OCI-M1 (cell line): ENCODE results near the gene SLC25A39.
"Not testable (repeated sequence)": the region's sequence is repeated elsewhere in the genome, so short reads cannot be mapped to it uniquely, and the experiment has no call there.

Source experiments
- DNase-seq: peaks from one replicate; lab custom pipeline; 2025; lab: John Stamatoyannopoulos, UW

Gene SLC25A39

DNA sequence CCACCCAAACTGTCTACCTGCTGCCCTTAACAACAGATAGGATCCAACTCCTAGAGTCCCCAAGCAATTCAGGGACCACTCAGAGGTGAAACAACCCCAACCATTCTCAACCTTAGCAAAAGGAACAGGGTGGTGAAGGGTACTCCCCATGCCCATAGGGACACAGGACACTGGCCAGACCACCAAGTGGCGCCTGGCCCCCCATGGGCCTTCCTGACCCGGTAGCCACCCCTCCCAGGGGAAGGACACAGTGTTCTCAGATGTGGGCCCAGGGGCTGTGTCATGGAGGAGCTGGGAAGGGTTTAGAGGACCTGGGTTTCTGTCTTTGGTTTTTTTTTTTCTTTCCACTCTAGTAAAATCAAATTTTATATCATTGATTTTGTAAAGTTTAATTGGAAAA, 9.7 kb upstream of the SLC25A39 start:
- DNase-seq: no peak

DNA sequence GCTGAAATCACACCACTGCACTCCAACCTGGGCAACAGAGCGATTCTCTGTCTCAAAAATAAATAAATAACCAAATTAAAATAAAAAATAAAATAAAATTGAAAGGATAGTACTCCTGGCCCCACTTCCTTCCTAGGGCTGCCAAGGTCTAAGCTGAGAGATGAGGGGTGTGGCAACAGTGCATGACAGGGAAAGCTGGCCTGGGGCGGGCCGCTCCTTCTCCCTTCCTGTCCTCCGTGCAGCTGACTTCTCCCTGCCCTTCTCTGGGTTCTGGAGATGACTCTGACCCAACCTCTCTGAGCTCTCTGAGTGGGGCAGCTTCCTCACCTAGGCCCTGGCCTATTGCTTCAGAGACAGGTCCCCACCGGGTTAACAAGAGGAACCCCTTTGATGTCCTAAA, 8.7 kb upstream of the SLC25A39 start:
- DNase-seq: no peak

DNA sequence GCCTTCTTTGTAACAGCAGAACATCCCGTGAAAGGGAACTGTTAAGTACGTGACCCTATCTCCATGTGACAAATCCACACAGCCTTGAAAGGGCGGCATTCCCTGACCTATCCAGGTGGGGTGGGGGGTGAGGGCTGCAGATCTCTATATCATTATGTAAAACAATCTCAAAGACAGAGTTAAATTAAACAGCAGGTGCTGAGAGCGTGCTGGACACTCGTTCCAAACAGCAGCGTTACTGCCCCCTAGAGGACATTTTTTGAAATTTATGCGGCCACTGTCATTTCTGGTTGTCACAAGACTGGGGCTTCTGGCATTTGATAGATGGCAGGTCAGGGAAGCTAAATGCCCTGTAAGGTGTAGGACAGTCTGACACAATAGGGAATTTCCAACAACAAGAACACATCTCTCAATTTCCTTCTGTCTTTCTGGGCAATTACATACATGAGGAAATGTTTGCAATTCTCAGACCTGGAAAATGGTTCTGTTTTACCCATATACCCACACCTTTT, 6.7 kb upstream of the SLC25A39 start:
- DNase-seq: peak; percentile 95

DNA sequence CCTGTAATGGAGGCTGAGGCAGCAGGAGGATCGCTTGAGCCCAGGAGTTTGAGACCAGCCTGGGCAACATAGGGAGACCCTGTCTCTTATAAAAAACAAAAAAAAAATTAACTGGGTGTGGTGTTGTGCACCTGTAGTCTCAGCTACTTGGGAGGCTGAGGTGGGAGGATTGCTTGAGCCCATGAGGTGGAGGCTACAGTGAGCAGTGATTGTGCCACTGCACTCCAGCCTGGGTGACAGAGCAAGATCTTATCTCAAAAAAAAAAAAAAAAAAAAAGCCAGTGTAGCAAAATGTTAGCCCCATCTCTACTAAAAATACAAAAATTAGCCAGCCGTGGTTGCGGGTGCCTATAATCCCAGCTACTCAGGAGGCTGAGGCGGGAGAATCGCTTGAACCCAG, 5.6 kb upstream of the SLC25A39 start:
- DNase-seq: not testable (repeated sequence)

DNA sequence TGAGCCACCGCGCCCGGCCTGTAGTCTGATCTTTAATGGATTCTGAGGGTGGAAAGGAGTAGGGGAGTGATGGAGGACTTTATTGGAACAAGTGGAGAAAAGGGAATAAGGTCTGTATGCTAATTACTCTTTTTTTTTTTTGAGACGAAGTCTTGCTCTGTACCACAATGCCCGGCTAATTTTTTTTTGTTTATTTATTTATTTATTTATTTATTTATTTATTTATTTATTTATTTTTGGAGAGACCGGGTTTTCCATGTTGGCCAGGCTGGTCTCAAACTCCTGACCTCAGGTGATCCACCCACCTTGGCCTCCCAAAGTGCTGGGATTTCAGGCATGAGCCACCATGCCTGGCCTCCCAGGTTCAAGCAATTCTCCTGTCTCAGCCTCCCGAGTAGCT, 4.9 kb upstream of the SLC25A39 start:
- DNase-seq: not testable (repeated sequence)

DNA sequence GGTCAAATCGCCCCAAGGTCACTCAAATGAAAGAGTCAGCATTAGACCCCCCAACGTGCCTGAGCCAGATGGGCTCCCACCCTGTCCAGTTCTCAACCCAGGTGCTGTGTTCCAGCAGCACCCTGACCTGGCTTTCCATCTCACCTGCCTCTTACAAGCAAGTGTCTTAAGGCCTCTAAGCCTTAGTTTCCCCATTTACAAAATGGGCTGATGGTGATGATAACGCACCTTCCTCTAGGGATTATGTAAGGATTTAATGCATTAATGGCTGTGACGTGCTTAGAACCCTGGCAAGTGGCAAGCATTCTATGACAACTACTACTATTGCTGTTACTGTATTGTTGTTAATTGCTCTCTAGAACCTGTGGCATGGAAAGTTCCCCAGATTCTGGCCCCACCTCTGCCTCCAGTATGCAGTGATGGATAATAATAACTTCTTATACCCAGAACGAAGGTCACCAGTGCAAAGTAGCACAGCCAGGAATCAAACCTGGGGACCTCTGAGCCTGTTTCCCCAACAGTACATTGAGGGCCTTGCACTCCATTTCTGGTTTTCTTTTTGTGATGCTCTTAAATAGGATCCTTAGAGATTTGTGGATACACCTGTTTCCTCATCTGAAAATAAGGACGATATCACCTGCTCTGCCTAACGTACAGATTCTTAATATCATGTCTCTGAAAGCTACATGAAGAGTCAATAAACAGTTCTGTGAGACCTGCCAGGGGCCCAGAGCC, 3.3 kb upstream of the SLC25A39 start:
- DNase-seq: no peak

DNA sequence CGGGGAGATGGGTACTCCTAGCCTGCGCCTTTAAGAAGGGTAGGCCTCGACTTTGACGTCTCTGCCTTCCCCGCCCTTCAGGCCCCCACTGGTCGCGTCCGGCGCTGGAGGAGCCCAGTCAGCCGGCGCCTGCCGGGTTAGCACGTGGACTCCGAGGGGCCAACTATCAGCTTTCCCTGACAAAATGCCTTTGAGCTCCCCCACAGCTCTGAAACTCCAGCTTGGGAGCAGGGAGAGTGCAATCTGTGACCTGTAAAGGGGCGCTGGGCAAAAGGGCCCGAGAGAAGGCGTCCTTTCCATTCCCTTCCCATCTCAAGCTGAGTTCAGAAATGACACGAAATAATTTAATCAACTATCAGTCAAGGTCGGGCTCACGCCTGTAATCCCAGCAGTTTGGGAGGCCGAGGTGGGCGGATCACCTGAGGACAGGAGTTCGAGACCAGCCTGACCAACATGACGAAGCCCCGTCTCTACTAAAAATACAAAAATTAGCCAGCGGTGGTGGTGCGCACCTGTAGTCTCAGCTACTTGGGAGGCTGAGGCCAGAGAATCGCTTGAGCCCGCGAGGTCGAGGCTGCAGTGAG, 2.3 kb upstream of the SLC25A39 start:
- peak; percentile 97 for DNase-seq

DNA sequence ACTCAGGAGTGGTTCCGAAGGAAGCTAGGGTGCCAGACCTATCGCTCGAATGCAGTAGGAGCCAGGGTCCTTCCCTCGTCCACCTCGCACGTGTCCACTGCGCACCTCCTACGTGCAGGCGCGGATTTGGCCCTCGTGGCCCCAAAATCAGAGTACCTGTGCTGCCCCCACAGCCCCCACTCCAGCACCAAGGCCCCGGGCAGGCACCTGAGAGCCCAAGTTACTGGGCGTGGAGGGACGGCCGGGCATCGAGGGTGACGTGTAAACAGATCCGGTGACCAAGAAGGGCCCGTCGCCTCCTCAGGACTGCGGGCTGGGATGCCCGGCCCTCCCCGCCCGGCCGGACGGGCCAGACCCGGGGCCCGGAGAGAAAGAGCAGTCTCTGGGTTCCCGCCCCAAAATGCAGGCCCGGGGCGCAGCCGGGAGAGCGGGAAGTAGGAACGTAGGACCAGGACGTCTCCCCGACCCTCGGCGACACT, 492 bp downstream of the SLC25A39 start:
- DNase-seq: no peak

DNA sequence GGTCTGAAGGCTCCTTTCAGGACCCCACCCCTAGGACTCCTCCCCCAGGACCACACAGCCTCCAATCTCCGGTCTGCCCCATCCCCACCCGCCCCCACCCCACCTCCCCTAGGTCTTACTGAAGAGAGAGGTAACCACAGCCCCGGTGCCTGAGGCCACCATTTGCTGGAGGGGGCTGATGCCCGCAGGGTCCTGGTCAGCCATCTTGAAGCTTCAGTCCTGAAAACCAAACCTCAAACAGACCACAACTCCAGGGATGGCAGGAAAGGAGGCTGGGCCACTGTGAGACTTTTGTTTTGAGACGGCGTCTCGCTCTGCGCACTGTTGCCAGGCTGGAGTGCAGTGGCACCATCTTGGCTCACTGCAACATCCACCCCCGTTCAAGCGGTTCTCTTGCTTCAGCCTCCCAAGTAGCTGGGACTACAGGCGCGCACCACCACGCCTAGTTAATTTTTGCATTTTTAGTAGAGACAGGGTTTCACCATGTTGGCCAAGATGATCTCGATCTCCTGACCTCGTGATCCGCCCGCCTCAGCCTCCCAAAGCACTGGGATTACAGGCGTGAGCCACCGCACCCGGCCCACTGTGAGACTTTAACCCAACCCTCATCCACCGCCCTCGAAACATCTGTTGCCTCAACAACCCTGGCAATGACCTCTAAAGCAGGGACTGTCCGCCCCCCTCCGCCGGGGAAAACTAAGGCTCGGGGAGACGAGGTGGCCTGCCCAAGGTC, 1.1 kb downstream of the SLC25A39 start:
- no peak for DNase-seq

DNA sequence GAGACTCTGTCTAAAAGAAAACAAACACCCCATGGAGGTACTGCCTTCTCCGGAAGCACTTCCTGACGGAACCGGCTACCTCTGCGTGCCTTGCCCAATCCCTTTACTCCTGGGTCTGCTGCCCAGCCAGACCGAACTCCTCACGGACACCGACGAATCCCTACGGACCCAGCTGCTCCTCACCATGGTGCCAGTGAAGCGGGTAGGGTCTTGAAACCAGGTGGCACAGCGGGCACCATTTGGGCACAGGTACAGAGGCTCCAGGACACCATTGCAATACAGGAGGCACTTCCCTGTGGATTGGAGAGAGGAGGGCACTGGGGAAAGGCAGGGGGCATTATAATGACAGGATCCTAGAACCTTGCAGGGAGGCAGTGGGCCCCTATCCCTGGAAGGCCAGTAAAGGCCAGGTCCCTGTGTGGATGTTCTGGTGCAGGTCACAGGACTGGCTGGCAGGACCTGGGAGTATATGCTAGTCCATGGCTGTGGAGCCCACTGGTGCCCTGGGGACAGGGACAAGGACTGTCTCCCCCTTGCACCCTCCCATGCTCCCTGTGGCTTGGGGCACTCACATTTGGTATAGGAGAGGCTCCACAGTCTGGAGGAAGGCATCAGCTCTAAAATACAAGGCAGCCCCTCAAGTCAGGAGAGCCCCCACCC, 2.3 kb downstream of the SLC25A39 start:
- no peak for DNase-seq

DNA sequence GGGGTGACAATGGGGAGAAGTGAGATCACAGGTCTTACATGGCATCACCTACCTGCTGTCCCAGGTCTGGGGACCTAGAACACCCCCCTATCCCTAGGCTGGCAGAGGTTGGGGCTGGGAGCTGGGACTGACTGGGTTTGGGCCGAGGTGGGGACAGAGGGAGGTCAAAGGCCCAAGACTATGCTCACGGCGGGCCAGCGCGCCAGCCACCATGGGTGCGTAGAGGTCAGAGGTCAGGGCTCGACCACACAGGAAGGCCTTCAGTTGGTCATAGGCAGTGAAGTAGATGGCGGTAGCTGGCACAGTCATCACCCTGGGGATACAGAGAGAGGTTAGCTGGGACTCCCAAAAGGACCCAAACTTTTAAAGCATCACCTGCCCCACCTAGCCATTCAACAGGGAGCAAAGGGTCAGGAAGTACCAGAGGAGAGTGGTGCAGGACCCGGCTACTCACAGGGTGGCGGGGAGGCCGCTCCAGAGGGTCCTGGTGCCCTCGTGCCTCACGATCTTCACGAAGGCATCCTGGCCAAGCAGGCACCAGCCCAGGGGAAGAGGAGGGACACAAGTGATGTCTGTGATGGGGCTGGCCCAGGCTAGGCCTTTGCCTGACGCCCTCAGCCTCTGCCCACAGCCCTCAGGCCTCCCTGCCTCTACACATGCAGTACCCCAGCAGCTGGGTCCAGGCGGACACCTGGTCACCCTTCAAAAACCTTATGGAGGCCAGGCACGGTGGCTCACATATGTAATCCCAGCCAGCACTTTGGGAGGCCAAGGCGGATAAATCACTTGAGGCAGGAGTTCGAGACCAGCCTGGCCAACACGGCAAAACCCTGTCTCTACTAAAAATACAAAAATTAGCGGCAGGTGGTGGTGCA, 3.1 kb downstream of the SLC25A39 start:
- no peak for DNase-seq

DNA sequence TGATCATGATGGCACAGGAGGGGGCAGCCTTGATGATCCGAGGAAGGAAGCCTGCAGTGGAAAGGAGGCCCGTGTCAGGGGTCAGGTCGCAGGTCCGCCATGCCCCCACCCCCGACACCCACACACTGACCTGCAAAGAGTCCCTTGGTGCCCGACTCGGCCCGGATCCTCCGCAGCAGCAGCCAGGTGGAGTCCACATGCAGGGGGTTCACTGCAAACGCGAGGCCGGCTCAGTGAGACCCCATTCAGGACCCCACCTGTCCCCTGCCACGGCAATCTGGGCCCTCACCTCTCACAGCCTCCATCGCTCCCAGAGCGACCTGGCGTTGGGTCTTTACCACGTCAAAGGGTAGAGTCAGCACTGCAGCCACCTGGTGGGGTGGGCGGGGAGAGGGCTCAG, 4.6 kb downstream of the SLC25A39 start:
- no peak for DNase-seq

DNA sequence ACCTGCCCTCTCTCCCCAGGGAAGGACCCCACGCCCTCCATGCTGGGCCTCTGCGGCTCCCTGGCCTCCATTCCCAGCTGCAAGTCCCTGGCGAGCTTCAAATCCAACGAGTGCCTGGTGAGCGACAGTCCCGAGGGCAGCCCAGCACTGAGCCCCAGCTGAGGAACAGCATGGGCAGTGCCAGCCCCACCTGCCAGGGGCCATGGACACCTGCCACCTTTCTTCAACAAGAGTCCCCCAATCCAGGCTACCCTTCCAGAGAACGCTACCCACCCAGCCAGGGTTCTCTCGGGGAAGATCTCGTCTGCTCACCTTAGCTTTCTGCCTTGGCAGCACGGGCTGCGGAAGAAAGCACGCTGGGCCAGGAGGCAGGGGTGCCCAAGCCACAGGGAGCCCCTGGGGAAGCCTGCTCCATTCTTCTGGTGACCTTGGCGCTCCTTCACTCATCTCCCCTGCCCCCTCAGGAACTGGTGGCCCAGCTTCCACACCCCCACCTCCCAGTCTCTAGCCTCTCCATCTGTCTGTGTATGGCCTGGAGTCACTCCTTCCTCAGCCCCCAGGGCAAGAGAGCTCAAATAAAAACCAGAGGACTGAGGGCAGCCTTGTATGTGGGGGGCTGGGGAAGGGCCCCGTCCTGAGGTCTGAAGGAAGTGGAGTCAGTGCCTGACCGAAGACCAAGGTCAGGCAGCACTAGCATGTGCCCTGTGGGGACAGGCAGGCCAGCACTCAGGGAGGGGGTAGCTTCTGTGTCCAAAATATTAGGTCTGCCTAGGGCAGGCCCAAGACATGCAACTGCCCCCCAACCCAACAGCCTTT, 6.3 kb downstream of the SLC25A39 start:
- no peak for DNase-seq

DNA sequence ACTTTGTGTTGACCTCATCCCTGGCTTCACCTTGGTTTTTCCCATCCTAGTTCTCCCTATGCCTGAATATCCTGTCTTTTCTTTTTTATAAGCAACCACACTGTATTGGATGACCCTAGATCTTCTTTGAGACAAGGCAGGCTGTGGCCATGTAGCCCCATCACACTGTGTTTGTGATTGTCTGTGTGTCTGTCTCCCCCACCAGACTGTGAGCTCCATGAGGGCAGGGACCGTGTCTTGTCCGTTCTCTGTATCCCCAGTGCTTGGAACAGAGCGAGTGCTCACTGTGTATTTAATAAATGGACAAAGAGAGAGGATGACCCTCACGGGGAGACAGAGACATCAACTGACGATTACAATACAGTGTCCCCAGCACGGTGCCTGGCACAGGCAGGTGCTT, 7.1 kb downstream of the SLC25A39 start:
- DNase-seq: no peak

DNA sequence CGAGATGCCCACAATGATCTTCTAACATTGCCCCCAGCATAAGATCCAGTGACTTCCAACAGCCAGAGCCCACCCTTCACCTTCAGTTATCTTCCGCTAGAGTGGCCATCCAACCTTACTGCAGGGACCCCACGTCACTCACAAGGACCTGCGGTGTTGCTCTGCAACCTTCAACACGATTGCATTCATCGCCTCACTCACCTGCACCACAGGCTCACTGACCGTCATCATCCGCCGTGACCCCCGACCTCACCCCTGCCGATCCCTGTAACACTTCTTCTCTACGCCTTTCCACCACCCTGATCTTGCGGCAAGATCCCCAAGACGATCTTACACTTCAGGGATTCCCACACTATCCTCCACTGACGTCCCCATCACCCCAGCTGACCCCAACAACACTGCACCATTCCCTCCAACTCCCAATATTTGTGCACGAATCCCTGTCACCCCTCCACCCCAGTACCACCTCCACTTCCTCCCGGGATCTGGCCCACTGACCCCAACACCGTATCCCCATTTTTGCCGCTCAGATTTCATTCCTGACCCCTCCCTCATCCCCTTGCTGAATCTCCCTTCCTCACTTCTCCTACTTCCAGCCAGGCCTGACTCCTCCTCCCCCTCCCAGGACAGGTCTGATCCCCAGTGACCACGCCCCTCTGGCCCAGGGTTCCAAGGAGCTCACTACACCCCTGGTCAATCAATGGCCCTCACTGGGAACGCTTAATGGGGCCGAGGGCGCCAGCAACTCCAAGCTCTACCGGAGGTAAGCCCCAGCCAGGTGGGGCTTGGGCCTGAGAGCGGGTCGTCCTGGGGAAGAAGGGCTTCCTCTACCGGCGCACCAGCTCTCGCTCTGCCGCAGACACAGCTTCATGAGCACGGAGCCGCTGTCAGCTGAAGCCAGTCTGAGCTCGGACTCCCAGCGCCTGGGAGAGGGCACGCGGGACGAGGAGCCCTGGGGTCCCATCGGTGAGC, 8.6 kb downstream of the SLC25A39 start:
- no peak for DNase-seq

DNA sequence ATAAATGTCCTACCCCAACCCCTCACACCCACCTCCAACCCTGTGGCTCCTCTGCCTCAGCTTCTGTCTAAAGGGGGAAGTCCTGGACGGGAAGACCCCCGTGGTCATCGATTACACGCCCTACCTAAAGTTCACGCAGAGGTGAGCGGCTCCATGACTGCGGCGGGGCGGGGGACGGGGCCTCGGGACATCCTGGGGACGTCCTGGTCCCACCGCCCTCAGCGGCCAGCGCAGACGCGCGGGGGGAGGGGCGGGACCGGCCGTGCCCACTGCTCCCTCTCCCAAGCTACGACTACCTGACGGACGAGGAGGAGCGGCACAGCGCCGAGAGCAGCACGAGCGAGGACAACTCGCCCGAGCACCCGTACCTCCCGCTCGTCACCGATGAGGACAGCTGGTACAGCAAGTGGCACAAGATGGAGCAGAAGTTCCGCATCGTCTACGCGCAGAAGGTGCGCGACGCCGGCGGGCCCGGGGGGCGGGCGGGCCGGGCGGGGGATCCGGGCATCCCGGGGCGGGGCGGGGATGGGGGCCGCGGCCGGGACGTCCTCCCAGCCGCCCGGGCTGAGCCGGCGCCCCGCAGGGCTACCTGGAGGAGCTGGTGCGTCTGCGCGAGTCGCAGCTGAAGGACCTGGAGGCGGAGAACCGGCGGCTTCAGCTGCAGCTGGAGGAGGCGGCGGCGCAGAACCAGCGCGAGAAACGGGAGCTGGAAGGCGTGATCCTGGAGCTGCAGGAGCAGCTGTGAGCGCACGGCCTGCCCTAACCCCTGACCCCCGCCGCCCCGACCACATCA, 9.6 kb downstream of the SLC25A39 start:
- DNase-seq: no peak

DNA sequence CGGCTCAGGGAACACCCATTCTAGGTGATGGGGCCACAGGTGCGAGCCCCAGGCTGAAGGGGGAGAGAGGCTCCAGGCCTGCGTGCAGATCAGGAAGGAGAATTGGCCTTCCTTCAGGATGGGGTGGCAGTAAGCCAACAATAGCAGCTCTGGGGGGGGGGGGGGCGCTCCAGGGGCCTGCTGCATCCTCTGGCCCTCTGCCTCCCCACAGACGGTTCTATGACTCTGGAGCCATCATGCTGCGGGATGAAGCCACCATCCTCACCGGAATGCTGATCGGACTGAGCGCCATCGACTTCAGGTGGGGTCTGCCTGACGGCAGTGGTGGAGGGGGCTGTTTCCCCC, 10.1 kb downstream of the SLC25A39 start:
- no peak for DNase-seq

DNA sequence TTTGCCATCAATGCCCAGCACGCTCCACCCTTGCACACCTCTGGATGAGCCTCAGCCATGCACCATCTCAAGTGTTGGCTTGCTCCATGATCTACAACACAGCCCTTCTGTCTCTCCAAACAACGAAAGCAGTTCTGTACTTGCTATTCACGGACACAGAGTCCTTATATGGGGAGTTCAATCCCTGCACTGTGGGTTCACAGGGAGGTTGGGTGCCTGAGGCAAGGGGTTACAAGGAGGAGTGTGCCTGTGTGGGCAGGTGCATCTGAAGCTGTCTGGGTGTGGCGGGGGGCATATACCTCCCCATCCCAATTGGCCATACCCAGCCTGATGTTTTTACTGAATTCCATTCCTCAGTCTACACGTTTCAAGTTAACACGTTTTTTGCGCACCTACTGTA, 10.6 kb downstream of the SLC25A39 start:
- DNase-seq: no peak
